GM23248 (cell line): ENCODE measurements around the gene PDCD2L. TPM values are rescaled to one million over a fixed set of nuclear protein-coding genes. Genes with fewer than 3 reads are reported as not detected.
"Not testable (repeated sequence)": the region's sequence is repeated elsewhere in the genome, so short reads cannot be mapped to it uniquely, and the experiment has no call there.

Experiments
- DNase-seq: peaks from one replicate; pipeline ENCODE4 v3.0.0-alpha.2; 2015
- H2AFZ ChIP-seq: fragments of 200-600 bp; sonication (generic); 2 replicates; pipeline ENCODE4 v1.6.1; 2016; ENCODE audit warnings: antibody characterized with exemption
- H3F3A ChIP-seq: fragments of 200-600 bp; sonication (generic); 2 replicates; pipeline ENCODE4 v1.6.1; 2016; ENCODE audit warnings: mild to moderate bottlenecking, antibody characterized with exemption, mixed run types; ENCODE audit not compliant: insufficient read depth
- H3K27ac ChIP-seq: fragments of 200-600 bp; sonication (generic); 2 replicates; pipeline ENCODE4 v1.5.1; 2016; ENCODE audit warnings: mild to moderate bottlenecking
- H3K27me3 ChIP-seq: fragments of 200-600 bp; sonication (generic); replicated peaks from 2 replicates; pipeline ENCODE4 v1.6.1; 2016; ENCODE audit warnings: mild to moderate bottlenecking; ENCODE audit not compliant: insufficient read depth
- H3K36me3 ChIP-seq: fragments of 200-600 bp; sonication (generic); 2 replicates; pipeline ENCODE4 v1.6.1; 2016; ENCODE audit warnings: low read depth, mild to moderate bottlenecking
- H3K4me1 ChIP-seq: fragments of 200-600 bp; sonication (generic); 2 replicates; pipeline ENCODE4 v1.6.1; 2016; ENCODE audit warnings: mild to moderate bottlenecking; ENCODE audit not compliant: insufficient read depth
- H3K4me2 ChIP-seq: fragments of 200-600 bp; sonication (generic); one replicate; pipeline ENCODE4 v1.6.1; 2016; ENCODE audit warnings: mild to moderate bottlenecking; ENCODE audit not compliant: unreplicated experiment
- H3K4me3 ChIP-seq: fragments of 200-600 bp; sonication (generic); 2 replicates; pipeline ENCODE4 v1.5.1; 2016; ENCODE audit warnings: mild to moderate bottlenecking
- H3K79me2 ChIP-seq: fragments of 200-600 bp; sonication (generic); 2 replicates; pipeline ENCODE4 v1.6.1; 2016; ENCODE audit warnings: mild to moderate bottlenecking; ENCODE audit not compliant: insufficient read depth
- H3K9ac ChIP-seq: fragments of 200-600 bp; sonication (generic); 2 replicates; pipeline ENCODE4 v1.6.1; 2016; ENCODE audit warnings: mild to moderate bottlenecking
- H3K9me2 ChIP-seq: fragments of 200-600 bp; sonication (generic); 2 replicates; pipeline ENCODE4 v1.6.1; 2016; ENCODE audit warnings: mixed run types, mild to moderate bottlenecking, moderate library complexity; ENCODE audit not compliant: insufficient read depth
- H3K9me3 ChIP-seq: fragments of 200-600 bp; sonication (generic); one replicate; pipeline ENCODE4 v1.6.1; 2017; ENCODE audit warnings: low read depth
- H4K20me1 ChIP-seq: fragments of 200-600 bp; sonication (generic); 2 replicates; pipeline ENCODE4 v1.6.0; 2016; ENCODE audit not compliant: insufficient read depth
- EZH2 ChIP-seq: fragments of 200-600 bp; sonication (generic); IDR thresholded peaks from 2 replicates; pipeline ENCODE4 v1.6.1; 2018; ENCODE audit warnings: antibody characterized with exemption, mild to moderate bottlenecking; ENCODE audit not compliant: insufficient read depth, poor library complexity, severe bottlenecking
- EZH2phosphoT487 ChIP-seq: fragments of 200-600 bp; sonication (generic); IDR thresholded peaks from 2 replicates; pipeline ENCODE4 v1.6.1; 2018; ENCODE audit warnings: antibody characterized with exemption, moderate library complexity, mild to moderate bottlenecking, low read depth; ENCODE audit not compliant: insufficient read depth
- WGBS, 2 experiments: methylation state at CpG; one replicate each; pipeline ENCODE4 v1.1.6; 2015 to 2017; ENCODE audit warnings: low lambda C conversion rate in 2 of 2, low coverage in 1 of 2; ENCODE audit errors: missing lambda C conversion rate in 2 of 2; 5-methylcytosine and 5-hydroxymethylcytosine counted together
- in situ Hi-C: fragments of 300-500 bp; cut with MboI; formaldehyde crosslinking; loops from 2 replicates; pipeline ENCODE4 v1.15.0; 2020
- polyA plus RNA-seq: library from polyadenylated mRNA; unstranded; fragments of >200 nt; fragmentation: Nextera tagmentation; extraction: Ambion mirVana; gene quantifications from 2 replicates; pipeline ENCODE4 v1.2.1, GENCODE V29; 2016
- total RNA-seq: library from RNA; depleted of rRNA; stranded (reverse); fragments of >200 nt; shearing (Covaris generic); gene quantifications from 2 replicates; pipeline ENCODE4 v1.2.3, GENCODE V29; 2014

PDCD2L gene
- total and polyA plus RNA-seq, 2 experiments from 2014 or later, result 7.4 to 13.4 TPM

- no peak for TF ChIP-seq EZH2
- TF ChIP-seq EZH2phosphoT487, result no peak
- Histone ChIP-seq H3K79me2 (peaks cover 47% of the 10 kb centered on the region), H2AFZ (no peak overlapping the region), H3K9me3 (no peaks in the 10 kb centered on the region), H3K4me1 (no peaks in the 10 kb centered on the region), H4K20me1 (no peaks in the 10 kb centered on the region), H3K27me3 (no peaks in the 10 kb centered on the region), H3K36me3 (peaks cover 71% of the 10 kb centered on the region), H3K9ac (no peak overlapping the region), H3K27ac (no peak overlapping the region), H3F3A (no peaks in the 10 kb centered on the region), H3K9me2 (no peaks in the 10 kb centered on the region), H3K4me3 (no peak overlapping the region), H3K4me2 (no peak overlapping the region)
- DNase-seq, result no peak
- WGBS, 2 experiments, result 96 to 98% methylated on average over 9 of the region's 9 CpGs
- in situ Hi-C loops, result no loop called here
Measured at GRCh38 chr19:34386645-34387445, 17.4 kb upstream of the PDCD2L start.

- 45 to 80% methylated on average over 1 of the region's 1 CpG for WGBS, 2 experiments
- no peaks in the 10 kb centered on the region for H4K20me1 ChIP-seq
- H3K27me3 ChIP-seq, result no peaks in the 10 kb centered on the region
- DNase-seq, result no peak
- no peak overlapping the region for H3K9ac ChIP-seq
- H3K27ac ChIP-seq, result no peak overlapping the region
- in situ Hi-C loops, result no loop called here
- H3F3A ChIP-seq, result no peaks in the 10 kb centered on the region
- H3K4me1 ChIP-seq, result no peaks in the 10 kb centered on the region
- peaks cover 42% of the 10 kb centered on the region for H3K79me2 ChIP-seq
- no peak overlapping the region for H2AFZ ChIP-seq
- no peaks in the 10 kb centered on the region for H3K9me2 ChIP-seq
- H3K9me3 ChIP-seq, result no peaks in the 10 kb centered on the region
- no peak for TF ChIP-seq EZH2
- no peak for TF ChIP-seq EZH2phosphoT487
- H3K36me3 ChIP-seq, result peaks cover 65% of the 10 kb centered on the region
- H3K4me3 ChIP-seq, result no peak overlapping the region
- H3K4me2 ChIP-seq, result no peak overlapping the region
Measured at GRCh38 chr19:34387446-34387810, 16.8 kb upstream of the PDCD2L start.

DNA sequence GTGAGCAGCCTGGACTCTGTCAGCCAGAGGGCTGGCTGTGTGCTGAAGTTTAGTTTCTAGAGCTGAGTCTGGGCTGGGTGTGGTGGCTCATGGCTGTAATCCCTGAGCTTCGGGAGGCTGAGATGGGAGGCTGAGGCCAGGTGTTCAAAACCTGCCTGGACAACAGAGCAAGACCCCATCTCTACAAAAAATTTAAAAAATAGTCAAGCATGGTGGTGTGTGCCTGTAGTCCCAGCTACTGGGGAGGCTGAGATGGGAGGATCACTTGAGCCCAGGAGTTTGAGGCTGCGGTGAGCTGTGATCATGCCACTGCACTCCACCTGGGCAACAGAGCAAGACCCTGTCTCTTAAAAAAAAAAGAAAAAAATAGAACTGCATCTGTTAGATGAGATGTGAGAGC is 15.5 kb upstream of the PDCD2L start:
- H3K4me1 ChIP-seq, H2AFZ ChIP-seq, H4K20me1 ChIP-seq, in situ Hi-C loops, H3K9ac ChIP-seq, H3K27me3 ChIP-seq, H3F3A ChIP-seq, H3K4me2 ChIP-seq, H3K27ac ChIP-seq, H3K4me3 ChIP-seq, H3K9me2 ChIP-seq, H3K9me3 ChIP-seq, DNase-seq: not testable (repeated sequence)
- Histone ChIP-seq H3K36me3 (peaks cover 52% of the 10 kb centered on the region), H3K79me2 (peaks cover 39% of the 10 kb centered on the region)
- WGBS, 2 experiments, result 96% methylated on average over 2 of the region's 2 CpGs

- Histone ChIP-seq H3K27me3 (no peaks in the 10 kb centered on the region), H3K9me3 (no peaks in the 10 kb centered on the region), H3K27ac (no peak overlapping the region), H3F3A (no peaks in the 10 kb centered on the region), H2AFZ (no peak overlapping the region), H3K9me2 (no peaks in the 10 kb centered on the region), H3K4me1 (no peaks in the 10 kb centered on the region), H3K36me3 (peaks cover 35% of the 10 kb centered on the region; the same call in 1 of the 2 replicates), H4K20me1 (no peaks in the 10 kb centered on the region), H3K79me2 (peaks cover 19% of the 10 kb centered on the region), H3K9ac (no peak overlapping the region), H3K4me2 (no peak overlapping the region), H3K4me3 (no peak overlapping the region)
- DNase-seq, result no peak
- TF ChIP-seq EZH2phosphoT487, result no peak
- no peak for TF ChIP-seq EZH2
- in situ Hi-C loops, result no loop called here
Measured at GRCh38 chr19:34391813-34392212, 12.4 kb upstream of the PDCD2L start.

- Histone ChIP-seq H3K36me3 (peaks cover 29% of the 10 kb centered on the region; the same call in 1 of the 2 replicates), H3K4me1 (no peaks in the 10 kb centered on the region), H3K9me2 (no peaks in the 10 kb centered on the region), H3K79me2 (peaks cover 19% of the 10 kb centered on the region), H3K9ac (no peak overlapping the region), H3K4me2 (no peak overlapping the region), H2AFZ (no peak overlapping the region), H3F3A (no peaks in the 10 kb centered on the region), H3K27me3 (no peaks in the 10 kb centered on the region), H3K9me3 (no peaks in the 10 kb centered on the region), H3K4me3 (no peak overlapping the region), H3K27ac (no peak overlapping the region), H4K20me1 (no peaks in the 10 kb centered on the region)
- TF ChIP-seq EZH2phosphoT487 (no peak), EZH2 (no peak)
- 90 to 92% methylated on average over 9 to 11 of the region's 11 CpGs for WGBS, 2 experiments
- in situ Hi-C loops, result no loop called here
- no peak for DNase-seq
Measured at GRCh38 chr19:34393031-34393430, 11.2 kb upstream of the PDCD2L start.
